HFF-Myc (cell line): ENCODE data around the gene ARHGAP4.

Source experiments
- DNase-seq: peaks from one replicate; pipeline ENCODE4 v3.0.0-alpha.2; 2011; ENCODE audit warnings: low read depth; ENCODE audit errors: extremely low read depth
- H3K4me3 ChIP-seq: replicated peaks from 2 replicates; pipeline ENCODE4 v1.5.1; 2011; ENCODE audit warnings: low read depth, mild to moderate bottlenecking, control low read depth, low read length
- TF ChIP-seq, protein P1 (sequence below): IDR thresholded peaks from 2 replicates; pipeline ENCODE4 v1.5.1; 2012; ENCODE audit warnings: mild to moderate bottlenecking, low read depth, low read length, control low read depth; ENCODE audit errors: missing control alignments

The ARHGAP4 gene

DNA sequence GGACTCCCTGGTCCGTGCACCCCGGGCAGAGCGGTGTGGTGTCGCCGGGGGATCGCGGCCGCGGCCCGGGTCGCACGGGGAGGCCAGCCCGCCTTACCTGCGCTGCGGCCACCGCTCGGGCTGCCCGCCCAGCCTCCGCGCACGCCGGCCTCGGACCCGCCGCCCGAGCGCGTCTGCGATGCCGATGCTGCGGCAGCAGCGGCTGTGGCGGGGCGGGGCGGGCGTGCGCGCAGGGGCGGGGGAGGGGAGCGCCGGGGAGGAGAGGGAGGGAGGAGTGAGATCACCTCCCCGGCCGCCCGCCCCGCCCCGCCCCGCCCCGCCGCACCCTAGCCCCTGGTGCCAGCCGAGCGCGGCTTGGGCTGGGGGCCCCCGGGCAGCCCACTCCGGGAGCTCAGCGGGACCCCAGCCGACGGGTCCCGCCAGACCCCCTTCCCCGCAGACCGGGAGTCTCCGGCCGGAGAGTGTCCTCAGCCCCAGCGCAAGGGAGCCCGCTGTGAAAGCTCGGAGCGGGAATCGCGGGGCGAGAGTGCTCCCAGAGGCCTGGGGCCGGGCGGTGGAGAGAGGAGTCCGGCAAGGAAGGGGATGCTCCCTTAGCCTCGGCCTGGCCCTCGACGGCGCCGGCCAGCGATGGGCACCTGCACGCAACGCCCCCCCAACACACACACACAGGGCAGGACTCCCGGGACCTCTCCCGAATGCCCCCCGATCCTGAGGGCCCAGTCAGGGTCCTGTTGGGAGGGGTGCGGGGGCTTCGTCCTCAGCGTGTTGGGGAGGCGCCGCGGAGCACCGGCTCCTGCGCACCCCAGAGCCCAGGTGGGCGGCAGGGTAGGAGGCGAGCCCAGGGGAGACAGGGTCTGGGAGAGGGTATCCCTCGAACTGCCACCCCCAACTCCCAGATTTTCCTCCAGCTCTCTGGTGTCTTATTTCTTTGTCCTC lies 39.8 kb downstream of the ARHGAP4 start, which contains the start of gene L1CAM:
Gene L1CAM (minus strand): TSS at position 206 of the 936 bp plus-strand sequence. CDS start 10,337 bp downstream, outside the sequence.
- H3K4me3 ChIP-seq = no peak within 1 kb of the TSS
- TF ChIP-seq, protein P1, sequence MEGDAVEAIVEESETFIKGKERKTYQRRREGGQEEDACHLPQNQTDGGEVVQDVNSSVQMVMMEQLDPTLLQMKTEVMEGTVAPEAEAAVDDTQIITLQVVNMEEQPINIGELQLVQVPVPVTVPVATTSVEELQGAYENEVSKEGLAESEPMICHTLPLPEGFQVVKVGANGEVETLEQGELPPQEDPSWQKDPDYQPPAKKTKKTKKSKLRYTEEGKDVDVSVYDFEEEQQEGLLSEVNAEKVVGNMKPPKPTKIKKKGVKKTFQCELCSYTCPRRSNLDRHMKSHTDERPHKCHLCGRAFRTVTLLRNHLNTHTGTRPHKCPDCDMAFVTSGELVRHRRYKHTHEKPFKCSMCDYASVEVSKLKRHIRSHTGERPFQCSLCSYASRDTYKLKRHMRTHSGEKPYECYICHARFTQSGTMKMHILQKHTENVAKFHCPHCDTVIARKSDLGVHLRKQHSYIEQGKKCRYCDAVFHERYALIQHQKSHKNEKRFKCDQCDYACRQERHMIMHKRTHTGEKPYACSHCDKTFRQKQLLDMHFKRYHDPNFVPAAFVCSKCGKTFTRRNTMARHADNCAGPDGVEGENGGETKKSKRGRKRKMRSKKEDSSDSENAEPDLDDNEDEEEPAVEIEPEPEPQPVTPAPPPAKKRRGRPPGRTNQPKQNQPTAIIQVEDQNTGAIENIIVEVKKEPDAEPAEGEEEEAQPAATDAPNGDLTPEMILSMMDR = no peak
- no peak for DNase-seq

DNA sequence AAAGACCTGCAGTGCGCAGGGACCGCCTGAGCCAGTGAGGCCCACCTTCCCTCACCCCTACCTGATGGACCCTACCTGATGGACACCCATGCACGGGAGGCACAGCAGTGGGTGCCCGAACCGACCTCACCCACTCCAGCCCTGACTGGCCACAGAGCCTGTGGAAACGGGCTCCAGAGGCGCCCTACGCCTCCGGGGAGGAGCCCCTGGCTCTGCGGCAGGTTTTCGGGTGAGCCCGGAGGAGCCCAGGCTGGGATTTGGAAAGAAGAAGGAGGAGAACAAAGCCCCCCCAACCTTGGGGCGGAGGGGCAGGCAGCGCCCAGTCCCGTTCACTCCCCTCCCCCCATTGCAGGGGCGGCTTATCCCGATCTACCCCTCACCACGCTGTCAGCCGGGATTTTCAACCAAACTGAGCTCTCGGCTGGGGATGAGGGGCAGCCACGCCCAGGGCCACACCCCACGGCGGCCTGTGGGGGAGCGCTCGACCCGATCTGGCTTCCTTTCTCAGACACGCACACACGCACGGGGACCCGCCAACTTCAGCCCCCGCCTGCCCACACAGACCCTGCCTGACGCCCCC lies 40.8 kb downstream of the ARHGAP4 start:
- no peak for DNase-seq
- no peak overlapping the region for H3K4me3 ChIP-seq
- TF ChIP-seq, protein P1 = no peak

DNA sequence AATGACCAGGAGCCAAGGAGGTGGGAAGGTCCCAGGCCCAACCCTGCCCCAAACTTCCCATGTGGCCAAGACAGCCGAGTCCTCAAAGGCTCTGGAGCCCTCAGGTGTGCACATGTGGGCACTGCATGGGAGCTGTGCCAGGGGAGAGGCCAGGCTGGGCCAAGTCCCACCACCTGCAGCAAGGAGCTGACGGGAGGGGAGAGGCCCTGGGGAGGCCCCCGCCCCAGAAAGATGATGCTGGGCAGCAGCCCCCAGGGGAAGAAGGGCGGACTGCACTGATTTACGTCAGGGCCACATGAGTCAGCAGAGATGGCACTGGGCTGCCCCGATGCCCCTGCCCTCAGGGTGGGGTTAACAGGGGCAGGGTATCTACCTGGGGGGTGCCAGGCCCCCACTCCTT lies 41.5 kb downstream of the ARHGAP4 start:
- H3K4me3 ChIP-seq = no peak overlapping the region
- TF ChIP-seq, protein P1 = no peak
- DNase-seq = no peak

DNA sequence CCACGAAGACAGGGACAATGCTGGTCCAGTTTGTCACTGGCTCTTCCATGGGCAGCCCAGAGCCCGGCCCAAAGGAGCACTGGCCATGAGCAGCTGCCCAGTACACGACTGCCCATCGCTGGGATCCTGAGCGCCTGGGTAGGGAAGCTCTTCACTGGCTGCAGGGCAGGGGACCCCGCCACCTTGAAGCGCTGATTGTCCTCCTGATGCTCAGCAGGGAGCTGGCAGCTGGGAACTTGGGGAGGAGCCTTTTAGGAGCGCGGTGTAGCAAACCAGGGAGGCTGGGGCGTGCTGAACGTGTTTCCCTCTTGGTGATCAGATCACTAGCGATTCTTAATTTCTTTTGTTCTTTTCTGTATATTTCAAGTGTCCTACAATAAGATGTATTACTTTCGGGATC lies 41.9 kb downstream of the ARHGAP4 start:
- TF ChIP-seq, protein P1 = no peak
- H3K4me3 ChIP-seq = no peak overlapping the region
- no peak for DNase-seq

DNA sequence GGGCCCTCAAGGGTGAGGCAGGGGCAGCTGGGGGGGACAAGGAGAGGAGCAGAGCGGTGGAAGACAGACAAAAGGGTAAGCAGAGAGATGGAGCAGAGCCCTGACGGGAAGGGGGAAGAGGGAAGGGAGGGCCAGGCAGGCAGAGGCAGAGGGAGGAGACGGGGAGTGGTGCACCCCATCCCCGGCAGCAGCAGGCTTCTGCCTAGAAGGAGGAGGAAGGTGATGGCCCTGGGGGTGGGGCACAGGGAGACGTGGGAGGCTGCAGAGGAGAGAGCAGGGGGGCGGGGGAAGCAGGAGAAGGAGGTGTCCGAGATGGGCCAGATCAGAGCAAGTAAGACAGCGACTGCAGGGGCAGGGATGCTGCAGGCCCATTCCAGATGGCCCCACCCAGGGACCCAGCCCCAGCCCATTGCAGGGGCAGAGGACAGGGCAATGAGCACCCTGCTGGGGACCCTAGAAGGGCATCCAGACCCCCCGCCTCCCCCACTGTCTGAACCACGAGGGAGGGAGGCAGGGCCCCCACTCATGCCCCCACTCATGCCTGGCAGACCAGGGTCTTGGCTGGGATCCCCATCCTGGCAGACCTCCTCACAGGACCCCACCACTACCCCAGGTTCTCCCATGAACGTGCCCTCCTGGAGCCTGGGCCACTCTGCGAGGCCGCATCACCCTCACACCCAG lies 42.8 kb downstream of the ARHGAP4 start:
- TF ChIP-seq, protein P1 = no peak
- no peak overlapping the region for H3K4me3 ChIP-seq
- DNase-seq = no peak

DNA sequence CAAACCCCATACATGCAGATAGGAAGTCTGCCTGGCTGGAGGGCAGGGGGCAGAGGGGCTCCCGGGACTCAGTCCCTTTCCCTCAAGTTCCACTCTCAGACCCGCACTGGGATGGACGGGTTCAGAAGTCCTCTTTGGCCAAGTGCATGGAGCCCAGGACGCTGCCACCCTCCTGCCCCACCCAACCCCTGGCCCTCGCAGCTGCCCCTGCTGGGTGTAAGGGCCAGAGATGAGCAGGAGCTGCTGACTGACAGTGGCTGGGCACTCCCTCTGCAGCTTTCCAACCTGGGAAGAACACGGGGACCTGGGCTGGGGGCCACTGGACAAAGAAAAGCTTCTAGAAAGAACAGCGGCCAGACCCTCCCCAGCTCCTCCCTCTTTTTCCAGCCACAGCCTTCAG lies 43.5 kb downstream of the ARHGAP4 start:
- TF ChIP-seq, protein P1 = no peak
- DNase-seq = no peak
- no peak overlapping the region for H3K4me3 ChIP-seq
